DND-41 (cell line): Measurements from ENCODE around the gene SIPA1L3.

Experiments
- EZH2 ChIP-seq: IDR thresholded peaks from 3 replicates; pipeline ENCODE4 v1.6.1; 2012; ENCODE audit warnings: borderline replicate concordance, low read depth, mild to moderate bottlenecking, moderate library complexity, low read length, inconsistent platforms; ENCODE audit not compliant: severe bottlenecking
- TF ChIP-seq, protein P1 (sequence below): IDR thresholded peaks from 2 replicates; pipeline ENCODE4 v1.5.1; 2012; ENCODE audit warnings: borderline replicate concordance, low read length, moderate library complexity, mild to moderate bottlenecking; ENCODE audit not compliant: poor library complexity, severe bottlenecking; ENCODE audit errors: extremely low read depth

DNA sequence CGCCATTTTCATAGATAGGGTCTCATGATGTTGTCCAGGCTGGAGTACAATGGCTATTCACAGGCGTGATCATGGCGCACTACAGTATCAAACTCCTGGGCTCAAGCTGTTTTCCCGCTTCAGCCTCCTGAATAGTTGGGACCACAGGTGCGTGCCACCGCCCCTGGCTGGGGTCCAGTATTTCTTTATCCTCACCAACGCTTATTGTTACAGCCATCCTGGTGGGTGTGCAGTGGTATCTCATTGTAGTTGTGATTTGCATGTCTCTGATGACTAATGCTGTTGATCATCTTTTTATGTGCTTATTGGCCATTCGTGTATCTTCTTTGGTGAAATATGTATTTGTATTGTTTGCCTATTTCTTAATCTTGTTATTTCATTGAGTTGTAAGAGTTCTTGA is 49.0 kb downstream of the SIPA1L3 start:
- TF ChIP-seq, protein P1, sequence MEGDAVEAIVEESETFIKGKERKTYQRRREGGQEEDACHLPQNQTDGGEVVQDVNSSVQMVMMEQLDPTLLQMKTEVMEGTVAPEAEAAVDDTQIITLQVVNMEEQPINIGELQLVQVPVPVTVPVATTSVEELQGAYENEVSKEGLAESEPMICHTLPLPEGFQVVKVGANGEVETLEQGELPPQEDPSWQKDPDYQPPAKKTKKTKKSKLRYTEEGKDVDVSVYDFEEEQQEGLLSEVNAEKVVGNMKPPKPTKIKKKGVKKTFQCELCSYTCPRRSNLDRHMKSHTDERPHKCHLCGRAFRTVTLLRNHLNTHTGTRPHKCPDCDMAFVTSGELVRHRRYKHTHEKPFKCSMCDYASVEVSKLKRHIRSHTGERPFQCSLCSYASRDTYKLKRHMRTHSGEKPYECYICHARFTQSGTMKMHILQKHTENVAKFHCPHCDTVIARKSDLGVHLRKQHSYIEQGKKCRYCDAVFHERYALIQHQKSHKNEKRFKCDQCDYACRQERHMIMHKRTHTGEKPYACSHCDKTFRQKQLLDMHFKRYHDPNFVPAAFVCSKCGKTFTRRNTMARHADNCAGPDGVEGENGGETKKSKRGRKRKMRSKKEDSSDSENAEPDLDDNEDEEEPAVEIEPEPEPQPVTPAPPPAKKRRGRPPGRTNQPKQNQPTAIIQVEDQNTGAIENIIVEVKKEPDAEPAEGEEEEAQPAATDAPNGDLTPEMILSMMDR = no peak
- no peak for TF ChIP-seq EZH2
